ENCODE results near the gene PTPN23. TPM values are rescaled to one million over a fixed set of nuclear protein-coding genes. Genes with fewer than 3 reads are reported as not detected.
"Not testable (repeated sequence)": the region's sequence is repeated elsewhere in the genome, so short reads cannot be mapped to it uniquely, and the experiment has no call there.

The PTPN23 gene
- total RNA-seq, 1 donor from 2014 or later = 33.7 TPM

GRCh38 chr3:47359323-47359722, 21.5 kb upstream of the PTPN23 start:
- H3K4me1 Mint-ChIP-seq (ENCODE audit: low read depth) = peaks cover 9% of the 10 kb centered on the region

GRCh38 chr3:47360110-47360517, 20.7 kb upstream of the PTPN23 start:
- H3K36me3 Mint-ChIP-seq (ENCODE audit: low read depth); DNase-seq (ENCODE audit: low spot score); intact Hi-C loops (cut with micrococcal nuclease); H3K4me1 Mint-ChIP-seq (ENCODE audit: low read depth); H3K4me3 Mint-ChIP-seq; H3K27me3 Mint-ChIP-seq (ENCODE audit: insufficient read depth): not testable (repeated sequence)
- Mint-ChIP-seq H3K27ac (peak overlapping the region; percentile 36), H3K9me3 (peaks cover 18% of the 10 kb centered on the region)

More at GRCh38 chr3:47359323-47359722, 21.5 kb upstream of the PTPN23 start:
- H3K36me3 Mint-ChIP-seq (ENCODE audit: low read depth) = peaks cover 8% of the 10 kb centered on the region
- DNase-seq (ENCODE audit: low spot score) = no peak
- intact Hi-C loops (cut with micrococcal nuclease) = no loop called here
- no peak overlapping the region for H3K4me3 Mint-ChIP-seq
- H3K9me3 Mint-ChIP-seq = peaks cover 18% of the 10 kb centered on the region
- no peaks in the 10 kb centered on the region for H3K27me3 Mint-ChIP-seq (ENCODE audit: insufficient read depth)
- no peak overlapping the region for H3K27ac Mint-ChIP-seq

- Mint-ChIP-seq H3K36me3 (ENCODE audit: low read depth) (peaks cover 6% of the 10 kb centered on the region), H3K4me3 (no peak overlapping the region), H3K4me1 (ENCODE audit: low read depth) (peaks cover 9% of the 10 kb centered on the region), H3K27me3 (ENCODE audit: insufficient read depth) (no peaks in the 10 kb centered on the region), H3K9me3 (peaks cover 18% of the 10 kb centered on the region), H3K27ac (peak overlapping the region; percentile 19)
- no peak for DNase-seq (ENCODE audit: low spot score)
- intact Hi-C loops (cut with micrococcal nuclease) = no loop called here
These were observed 18.1 kb upstream of the PTPN23 start for GRCh38 chr3:47362701-47363100.

GRCh38 chr3:47365213-47366153, 15.3 kb upstream of the PTPN23 start:
- Mint-ChIP-seq H3K27me3 (ENCODE audit: insufficient read depth) (peaks cover 4% of the 10 kb centered on the region), H3K4me3 (no peak overlapping the region), H3K9me3 (peaks cover under 1% of the 10 kb centered on the region), H3K36me3 (ENCODE audit: low read depth) (no peaks in the 10 kb centered on the region), H3K4me1 (ENCODE audit: low read depth) (peaks cover 9% of the 10 kb centered on the region), H3K27ac (no peak overlapping the region)
- intact Hi-C loops (cut with micrococcal nuclease) = no loop called here
- no peak for DNase-seq (ENCODE audit: low spot score)

GRCh38 chr3:47366833-47367232, 14.0 kb upstream of the PTPN23 start:
- H3K4me3 Mint-ChIP-seq = no peak overlapping the region
- H3K9me3 Mint-ChIP-seq = no peaks in the 10 kb centered on the region
- H3K4me1 Mint-ChIP-seq (ENCODE audit: low read depth) = peaks cover 9% of the 10 kb centered on the region
- H3K27me3 Mint-ChIP-seq (ENCODE audit: insufficient read depth) = peaks cover 4% of the 10 kb centered on the region
- H3K27ac Mint-ChIP-seq = no peak overlapping the region
- intact Hi-C loops (cut with micrococcal nuclease) = no loop called here
- no peaks in the 10 kb centered on the region for H3K36me3 Mint-ChIP-seq (ENCODE audit: low read depth)
- DNase-seq (ENCODE audit: low spot score) = no peak

- peaks cover 3% of the 10 kb centered on the region for H3K4me1 Mint-ChIP-seq (ENCODE audit: low read depth)
- H3K27ac Mint-ChIP-seq = no peak overlapping the region
- no peaks in the 10 kb centered on the region for H3K36me3 Mint-ChIP-seq (ENCODE audit: low read depth)
- intact Hi-C loops (cut with micrococcal nuclease) = no loop called here
- no peak overlapping the region for H3K4me3 Mint-ChIP-seq
- no peaks in the 10 kb centered on the region for H3K9me3 Mint-ChIP-seq
- H3K27me3 Mint-ChIP-seq (ENCODE audit: insufficient read depth) = peaks cover 10% of the 10 kb centered on the region
- DNase-seq (ENCODE audit: low spot score) = no peak
These were observed 13.2 kb upstream of the PTPN23 start for GRCh38 chr3:47367631-47368030.

GRCh38 chr3:47370020-47370419, 10.8 kb upstream of the PTPN23 start:
- H3K27ac Mint-ChIP-seq; H3K36me3 Mint-ChIP-seq (ENCODE audit: low read depth); H3K4me1 Mint-ChIP-seq (ENCODE audit: low read depth); DNase-seq (ENCODE audit: low spot score); H3K9me3 Mint-ChIP-seq; H3K4me3 Mint-ChIP-seq: not testable (repeated sequence)
- peaks cover 15% of the 10 kb centered on the region for H3K27me3 Mint-ChIP-seq (ENCODE audit: insufficient read depth)
- intact Hi-C loops (cut with micrococcal nuclease) = loop anchor here (2.0 kb wide), 1 partner anchor 503 kb away; no protein-coding TSS in a partner anchor

- H3K4me1 Mint-ChIP-seq (ENCODE audit: low read depth) = no peaks in the 10 kb centered on the region
- no peaks in the 10 kb centered on the region for H3K36me3 Mint-ChIP-seq (ENCODE audit: low read depth)
- peaks cover 15% of the 10 kb centered on the region for H3K27me3 Mint-ChIP-seq (ENCODE audit: insufficient read depth)
- H3K9me3 Mint-ChIP-seq = no peaks in the 10 kb centered on the region
- DNase-seq (ENCODE audit: low spot score) = no peak
- intact Hi-C loops (cut with micrococcal nuclease) = loop anchor here (1.0 to 2.0 kb wide), 2 partner anchors 504 to 666 kb away; no protein-coding TSS in a partner anchor
- no peak overlapping the region for H3K27ac Mint-ChIP-seq
- H3K4me3 Mint-ChIP-seq = no peak overlapping the region
These were observed 9.7 kb upstream of the PTPN23 start for GRCh38 chr3:47370887-47371697.

- intact Hi-C loops (cut with micrococcal nuclease) = no loop called here
- no peaks in the 10 kb centered on the region for H3K36me3 Mint-ChIP-seq (ENCODE audit: low read depth)
- H3K4me1 Mint-ChIP-seq (ENCODE audit: low read depth) = peaks cover 14% of the 10 kb centered on the region
- no peak overlapping the region for H3K4me3 Mint-ChIP-seq
- peaks cover 11% of the 10 kb centered on the region for H3K27me3 Mint-ChIP-seq (ENCODE audit: insufficient read depth)
- H3K9me3 Mint-ChIP-seq = no peaks in the 10 kb centered on the region
- no peak overlapping the region for H3K27ac Mint-ChIP-seq
- no peak for DNase-seq (ENCODE audit: low spot score)
These were observed 6.2 kb upstream of the PTPN23 start for GRCh38 chr3:47374587-47374986.

- DNase-seq (ENCODE audit: low spot score) = no peak
- H3K9me3 Mint-ChIP-seq = no peaks in the 10 kb centered on the region
- peaks cover 6% of the 10 kb centered on the region for H3K36me3 Mint-ChIP-seq (ENCODE audit: low read depth)
- H3K27me3 Mint-ChIP-seq (ENCODE audit: insufficient read depth) = peaks cover 11% of the 10 kb centered on the region
- intact Hi-C loops (cut with micrococcal nuclease) = no loop called here
- H3K27ac Mint-ChIP-seq = no peak overlapping the region
- H3K4me3 Mint-ChIP-seq = no peak overlapping the region
- H3K4me1 Mint-ChIP-seq (ENCODE audit: low read depth) = peaks cover 24% of the 10 kb centered on the region
These were observed 4.4 kb upstream of the PTPN23 start for GRCh38 chr3:47376393-47376792.

- H3K9me3 Mint-ChIP-seq = no peaks in the 10 kb centered on the region
- intact Hi-C loops (cut with micrococcal nuclease) = no loop called here
These were observed 3.6 kb upstream of the PTPN23 start for GRCh38 chr3:47377186-47377585.

GRCh38 chr3:47378869-47379268, 2.0 kb upstream of the PTPN23 start:
- Mint-ChIP-seq H3K27me3 (ENCODE audit: insufficient read depth) (no peaks in the 10 kb centered on the region), H3K27ac (peak overlapping the region; percentile 30), H3K36me3 (ENCODE audit: low read depth) (peaks cover 14% of the 10 kb centered on the region), H3K4me3 (peak overlapping the region; percentile 100), H3K9me3 (no peaks in the 10 kb centered on the region), H3K4me1 (ENCODE audit: low read depth) (peaks cover 40% of the 10 kb centered on the region)
- intact Hi-C loops (cut with micrococcal nuclease) = no loop called here
- DNase-seq (ENCODE audit: low spot score) = no peak

More at GRCh38 chr3:47377186-47377585, 3.6 kb upstream of the PTPN23 start:
- H3K36me3 Mint-ChIP-seq (ENCODE audit: low read depth) = peaks cover 9% of the 10 kb centered on the region
- H3K27me3 Mint-ChIP-seq (ENCODE audit: insufficient read depth) = peaks cover 10% of the 10 kb centered on the region
- no peak for DNase-seq (ENCODE audit: low spot score)
- H3K4me3 Mint-ChIP-seq = no peak overlapping the region
- no peak overlapping the region for H3K27ac Mint-ChIP-seq
- peaks cover 30% of the 10 kb centered on the region for H3K4me1 Mint-ChIP-seq (ENCODE audit: low read depth)

Measured in activated T-helper 1 cell treated with anti-CD3 and anti-CD28 coated beads, Interleukin-12 subunit alpha, Interleukin-12 subunit beta, Interleukin-2, Interleukin-4 antibody, amounts not matched to agents 30 ng/mL and 10 ng/mL and 1 ng/mL, durations not matched to agents 14 hours and 24 hours and 36 hours (primary cell).